Upper lobe of right lung (tissue), 1 donor: ENCODE results near the gene DDX27. TPM values are rescaled to one million over a fixed set of nuclear protein-coding genes. Genes with fewer than 3 reads are reported as not detected.

Experiments
- ATAC-seq: fragments of 200-7000 bp; cut with Tn5 transposase; one replicate; pipeline ENCODE4 v1.9.1; 2020; ENCODE audit warnings: mild to moderate bottlenecking, moderate library complexity
- DNase-seq: peaks from one replicate; pipeline ENCODE4 v3.0.0-alpha.2; 2020
- H3K27ac ChIP-seq: fragments of 200-600 bp; one replicate; pipeline ENCODE4 v1.8.0; 2022
- H3K27me3 ChIP-seq: fragments of 200-600 bp; one replicate; pipeline ENCODE4 v1.8.0; 2022; ENCODE audit warnings: mild to moderate bottlenecking
- H3K36me3 ChIP-seq: fragments of 200-600 bp; one replicate; pipeline ENCODE4 v1.8.0; 2022
- H3K4me1 ChIP-seq: fragments of 200-600 bp; one replicate; pipeline ENCODE4 v1.8.0; 2022
- H3K4me3 ChIP-seq: fragments of 200-600 bp; one replicate; pipeline ENCODE4 v1.8.0; 2022; ENCODE audit warnings: mild to moderate bottlenecking
- H3K9me3 ChIP-seq: fragments of 200-600 bp; one replicate; pipeline ENCODE4 v1.8.0; 2022
- intact Hi-C: fragments of 100-400 bp; cut with DNase I; formaldehyde crosslinking; loops from one replicate; pipeline ENCODE4 v1.11.0; 2022
- total RNA-seq: library from RNA; stranded (reverse); fragmentation: NEBNext Ultra II Directional; extraction: Animal tissue kit (Norgen Biotek cat#: 25700); gene quantifications from one replicate; pipeline ENCODE4 v1.2.1, GENCODE V29; 2021
- TF ChIP-seq, protein P1 (sequence below): fragments of 200-600 bp; IDR thresholded peaks from one replicate; pipeline ENCODE4 v1.8.0; 2022; ENCODE audit warnings: antibody characterized with exemption
- donor health status: DM: no; HTN: yes; CAD: no; lungs with severe emphysema.

DDX27 gene
- total RNA-seq, 1 donor from 2014 or later, result 25.9 TPM

DNA sequence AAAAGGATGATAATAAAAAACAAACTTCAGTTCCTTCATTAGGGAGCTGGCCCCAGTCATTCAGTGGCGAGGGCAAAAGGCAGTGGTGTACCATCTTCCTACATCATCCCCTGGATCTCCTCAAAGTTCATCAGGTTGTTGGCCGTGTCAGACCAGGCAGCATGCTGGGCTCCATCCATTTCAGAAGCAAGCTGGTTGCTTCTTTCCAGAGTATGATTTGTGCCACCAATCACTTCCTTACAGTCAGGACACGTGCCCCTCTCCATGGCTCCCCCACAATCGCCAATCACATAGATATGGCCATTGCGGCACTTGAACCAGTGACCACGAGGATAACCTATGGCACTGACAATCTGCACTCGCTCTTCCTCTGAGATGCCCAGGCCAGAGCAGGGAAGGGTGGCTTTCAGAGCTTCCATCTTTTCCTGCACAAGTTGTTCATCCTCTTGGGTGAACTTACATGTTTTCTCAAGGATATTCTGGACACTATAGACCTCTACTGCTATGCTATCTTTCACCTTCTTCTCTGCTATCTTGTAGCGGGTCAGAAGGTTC, 28.0 kb downstream of the DDX27 start:
- Histone ChIP-seq H3K27ac (no peak overlapping the region), H3K4me1 (peaks cover 7% of the 10 kb centered on the region), H3K9me3 (no peaks in the 10 kb centered on the region), H3K27me3 (no peaks in the 10 kb centered on the region), H3K36me3 (peaks cover 94% of the 10 kb centered on the region), H3K4me3 (no peak overlapping the region)
- intact Hi-C loops, result no loop called here
- no peak for DNase-seq
- ATAC-seq, result no peak
- TF ChIP-seq, protein P1, sequence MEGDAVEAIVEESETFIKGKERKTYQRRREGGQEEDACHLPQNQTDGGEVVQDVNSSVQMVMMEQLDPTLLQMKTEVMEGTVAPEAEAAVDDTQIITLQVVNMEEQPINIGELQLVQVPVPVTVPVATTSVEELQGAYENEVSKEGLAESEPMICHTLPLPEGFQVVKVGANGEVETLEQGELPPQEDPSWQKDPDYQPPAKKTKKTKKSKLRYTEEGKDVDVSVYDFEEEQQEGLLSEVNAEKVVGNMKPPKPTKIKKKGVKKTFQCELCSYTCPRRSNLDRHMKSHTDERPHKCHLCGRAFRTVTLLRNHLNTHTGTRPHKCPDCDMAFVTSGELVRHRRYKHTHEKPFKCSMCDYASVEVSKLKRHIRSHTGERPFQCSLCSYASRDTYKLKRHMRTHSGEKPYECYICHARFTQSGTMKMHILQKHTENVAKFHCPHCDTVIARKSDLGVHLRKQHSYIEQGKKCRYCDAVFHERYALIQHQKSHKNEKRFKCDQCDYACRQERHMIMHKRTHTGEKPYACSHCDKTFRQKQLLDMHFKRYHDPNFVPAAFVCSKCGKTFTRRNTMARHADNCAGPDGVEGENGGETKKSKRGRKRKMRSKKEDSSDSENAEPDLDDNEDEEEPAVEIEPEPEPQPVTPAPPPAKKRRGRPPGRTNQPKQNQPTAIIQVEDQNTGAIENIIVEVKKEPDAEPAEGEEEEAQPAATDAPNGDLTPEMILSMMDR, result no peak

DNA sequence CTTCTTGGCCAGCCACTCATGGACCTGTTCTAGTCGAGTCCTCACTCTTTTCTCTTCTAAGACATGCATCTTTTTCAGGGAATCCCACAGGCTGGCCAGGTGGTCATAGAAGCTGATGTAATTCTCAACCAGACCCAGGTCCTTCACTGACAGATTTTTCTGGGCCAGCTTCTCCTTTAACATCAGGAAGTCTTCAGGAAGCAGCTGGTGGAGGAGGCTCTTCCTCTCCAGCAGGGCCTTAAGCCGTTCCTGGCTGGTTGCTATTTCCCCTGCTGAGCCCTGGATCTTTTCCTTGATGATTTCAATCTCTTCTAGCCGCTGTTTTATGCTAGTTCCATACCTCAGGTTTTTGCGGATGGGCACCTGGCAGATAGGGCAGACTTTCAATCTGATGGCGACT, 28.6 kb downstream of the DDX27 start:
- H3K9me3 ChIP-seq, result no peaks in the 10 kb centered on the region
- H3K4me1 ChIP-seq, result peaks cover 7% of the 10 kb centered on the region
- TF ChIP-seq, protein P1, result no peak
- H3K36me3 ChIP-seq, result peaks cover 94% of the 10 kb centered on the region
- no peak for DNase-seq
- H3K4me3 ChIP-seq, result no peak overlapping the region
- intact Hi-C loops, result no loop called here
- peak overlapping the region; percentile 24 for H3K27ac ChIP-seq
- H3K27me3 ChIP-seq, result no peaks in the 10 kb centered on the region
- ATAC-seq, result no peak

DNA sequence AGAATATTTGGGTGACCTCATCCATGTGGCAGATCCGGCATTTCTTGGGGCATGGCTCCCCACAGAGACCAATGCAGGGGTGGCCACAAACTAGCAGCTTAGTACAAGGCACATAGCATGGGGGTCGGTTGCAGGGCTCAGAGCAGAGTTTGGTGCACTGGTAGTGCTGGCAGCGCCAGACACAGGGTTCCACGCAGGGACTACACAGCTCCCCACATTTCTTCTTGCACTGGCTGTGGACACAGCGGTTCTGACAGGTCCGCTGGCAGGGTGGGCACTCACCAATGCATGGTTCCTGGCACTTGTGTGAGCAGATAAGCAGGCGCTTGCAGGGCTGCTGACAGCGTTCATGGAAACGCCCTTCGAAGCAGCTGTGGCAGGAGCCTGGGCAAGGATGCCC, 29.1 kb downstream of the DDX27 start:
- Histone ChIP-seq H3K4me3 (no peak overlapping the region), H3K4me1 (peaks cover 7% of the 10 kb centered on the region), H3K27ac (peak overlapping the region; percentile 24), H3K27me3 (no peaks in the 10 kb centered on the region), H3K36me3 (peaks cover 94% of the 10 kb centered on the region), H3K9me3 (no peaks in the 10 kb centered on the region)
- intact Hi-C loops, result no loop called here
- ATAC-seq (no peak), DNase-seq (no peak)
- TF ChIP-seq, protein P1, result no peak

DNA sequence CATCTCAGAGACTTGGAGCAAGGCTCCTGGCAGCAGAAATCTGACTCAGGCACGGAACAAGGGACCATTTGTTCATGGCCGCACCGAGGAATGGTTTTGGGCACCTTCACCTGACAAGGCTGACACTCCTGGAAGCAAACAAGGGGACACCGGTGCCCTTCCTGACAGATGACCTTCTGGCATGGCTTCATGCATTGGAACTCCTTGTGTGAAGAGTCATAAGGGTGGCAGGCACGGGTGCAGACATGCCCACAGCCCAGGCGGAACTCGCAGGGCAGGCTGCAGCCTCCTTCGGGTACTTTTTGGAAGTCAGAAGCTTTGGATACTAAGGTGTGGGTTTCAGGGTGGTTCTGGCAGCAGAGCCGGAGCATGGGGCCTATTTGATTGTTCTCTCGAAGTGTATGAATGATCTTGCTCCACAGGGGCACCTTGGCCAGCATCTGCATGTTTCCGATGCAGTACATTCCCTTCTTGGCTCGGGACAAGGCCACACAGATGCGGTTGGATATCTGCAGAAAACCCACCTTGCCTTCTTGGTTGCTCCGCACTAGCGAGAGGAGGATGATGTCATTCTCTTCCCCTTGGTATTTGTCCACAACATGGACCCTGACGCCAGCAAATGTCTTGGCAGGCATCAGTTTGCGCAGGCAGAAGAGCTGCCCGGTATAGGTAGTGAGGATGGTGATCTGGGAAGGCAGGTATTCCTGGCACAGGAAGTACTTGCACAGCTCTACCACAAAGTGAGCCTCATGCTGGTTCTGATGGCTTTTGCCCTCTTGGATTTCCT, 29.9 kb downstream of the DDX27 start:
- Histone ChIP-seq H3K27ac (no peak overlapping the region), H3K4me3 (no peak overlapping the region), H3K9me3 (no peaks in the 10 kb centered on the region), H3K36me3 (peaks cover 94% of the 10 kb centered on the region), H3K4me1 (peaks cover 7% of the 10 kb centered on the region), H3K27me3 (no peaks in the 10 kb centered on the region)
- DNase-seq (no peak), ATAC-seq (no peak)
- TF ChIP-seq, protein P1, result no peak
- intact Hi-C loops, result no loop called here

DNA sequence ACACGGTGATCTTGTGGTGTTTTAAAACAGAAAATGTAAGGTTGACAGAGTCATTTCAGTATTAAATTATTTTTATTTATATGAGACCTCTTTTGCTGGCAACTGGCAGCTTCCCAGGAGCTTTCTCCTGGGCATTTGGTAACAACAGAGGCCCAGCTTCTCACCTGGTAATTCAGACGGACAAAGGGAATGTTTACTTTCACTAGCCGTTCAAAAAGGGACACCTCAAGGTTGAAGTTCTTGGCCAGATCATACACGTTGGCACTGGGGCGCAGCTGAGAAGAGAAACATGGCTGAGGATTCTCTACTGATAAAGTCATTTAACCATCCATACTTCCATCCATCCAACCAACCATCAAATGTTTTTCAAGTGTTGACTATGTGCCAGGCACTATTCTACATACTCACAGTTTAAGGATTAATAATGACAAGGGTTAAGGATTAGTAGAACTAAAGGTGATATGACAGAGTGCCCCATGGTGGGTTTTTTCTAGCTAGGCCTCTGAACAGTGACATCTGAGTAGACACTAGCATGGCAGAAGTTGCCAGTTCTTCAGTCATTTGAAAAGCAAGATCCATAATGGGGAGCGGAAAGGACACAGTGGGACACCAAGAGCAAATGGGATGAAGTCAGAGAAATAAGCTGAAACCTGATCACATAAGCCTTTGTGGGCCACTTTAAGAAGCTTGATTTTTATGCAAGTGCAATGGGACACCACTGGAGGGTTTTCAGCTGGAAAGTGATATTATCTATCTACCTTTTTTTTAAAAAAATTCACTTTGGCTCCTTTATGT, 33.5 kb downstream of the DDX27 start:
- Histone ChIP-seq H3K27me3 (no peaks in the 10 kb centered on the region), H3K4me3 (no peak overlapping the region), H3K4me1 (peaks cover 7% of the 10 kb centered on the region), H3K27ac (no peak overlapping the region), H3K9me3 (no peaks in the 10 kb centered on the region), H3K36me3 (peaks cover 100% of the 10 kb centered on the region)
- ATAC-seq, result no peak
- intact Hi-C loops, result no loop called here
- TF ChIP-seq, protein P1, result no peak
- DNase-seq, result no peak
